Measurements from ENCODE around the gene GFAP.

GFAP gene

GRCh38 chr17:44894642-44895041 lies 20.7 kb downstream of the GFAP start:
- DNase-seq = no peak

DNA sequence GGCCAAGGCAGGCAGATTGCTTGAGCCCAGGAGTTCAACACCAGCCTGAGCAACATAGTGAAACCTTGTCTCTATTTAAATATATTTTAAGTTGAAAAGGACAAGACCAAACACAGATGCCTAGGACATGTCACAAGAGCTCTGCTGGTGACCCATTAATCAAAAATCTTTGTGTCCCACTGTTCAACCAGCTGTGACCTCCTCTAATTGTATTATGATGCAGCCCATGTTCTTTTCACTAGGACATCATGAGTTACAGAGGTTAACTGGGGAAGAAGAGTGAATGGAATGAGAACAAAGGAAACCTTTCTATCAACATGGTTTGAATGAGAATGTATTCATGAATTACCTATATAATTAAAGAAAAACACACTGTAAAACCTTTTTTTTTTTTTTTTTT lies 23.1 kb downstream of the GFAP start:
- DNase-seq = no peak

- no peak for DNase-seq
Observed at GRCh38 chr17:44889003-44889402, 26.3 kb downstream of the GFAP start.

- DNase-seq = no peak
Observed at GRCh38 chr17:44887971-44888954, 27.0 kb downstream of the GFAP start.

- no peak for DNase-seq
Observed at GRCh38 chr17:44887016-44887415, 28.3 kb downstream of the GFAP start.

- no peak for DNase-seq
Observed at GRCh38 chr17:44884941-44885340, 30.4 kb downstream of the GFAP start.

GRCh38 chr17:44881145-44881544 lies 34.2 kb downstream of the GFAP start:
- DNase-seq = no peak

DNA sequence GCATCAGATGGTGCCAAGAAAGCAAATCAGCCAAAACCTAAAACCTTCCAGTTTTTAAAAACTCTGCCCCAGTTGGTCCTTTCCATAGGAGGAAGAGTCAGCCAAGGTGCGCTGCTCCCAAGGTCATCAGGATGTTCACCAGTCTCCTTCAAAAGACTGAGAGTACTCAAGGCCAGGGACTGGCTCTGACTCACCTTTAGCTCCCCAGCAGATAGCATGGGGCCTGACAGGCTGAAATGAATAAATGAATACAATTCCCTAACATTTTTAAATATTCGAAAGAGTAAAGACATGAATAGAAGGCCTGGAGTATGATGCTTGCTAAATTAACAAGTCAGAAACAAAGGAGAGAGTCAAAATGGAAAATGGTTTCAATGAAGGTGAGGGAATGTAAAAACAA lies 35.2 kb downstream of the GFAP start:
- no peak for DNase-seq

GRCh38 chr17:44879376-44879775 lies 35.9 kb downstream of the GFAP start:
- DNase-seq = no peak

- peak; percentile 71 for DNase-seq
Observed at GRCh38 chr17:44878627-44879221, 36.6 kb downstream of the GFAP start.

DNA sequence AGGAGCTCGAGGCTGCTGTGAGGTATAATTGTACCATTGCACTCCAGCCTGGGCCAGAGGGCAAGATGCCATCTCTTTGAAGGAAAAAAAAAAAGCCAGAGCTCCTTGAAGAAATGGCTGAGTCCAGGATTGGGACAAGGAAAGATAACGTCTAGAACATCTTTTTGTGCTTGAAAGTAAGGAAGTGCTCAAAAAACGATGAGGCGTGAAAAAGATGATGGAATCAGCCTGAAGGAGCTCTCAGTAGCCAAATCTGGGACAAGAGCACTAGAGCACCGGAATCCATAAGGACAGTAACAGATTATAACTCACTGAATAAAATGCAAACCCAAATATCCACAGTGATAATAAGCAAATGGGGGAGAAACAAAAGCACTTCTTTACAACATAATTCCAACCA lies 38.2 kb downstream of the GFAP start:
- DNase-seq = no peak

GRCh38 chr17:44875761-44876160 lies 39.5 kb downstream of the GFAP start:
- DNase-seq = no peak

DNA sequence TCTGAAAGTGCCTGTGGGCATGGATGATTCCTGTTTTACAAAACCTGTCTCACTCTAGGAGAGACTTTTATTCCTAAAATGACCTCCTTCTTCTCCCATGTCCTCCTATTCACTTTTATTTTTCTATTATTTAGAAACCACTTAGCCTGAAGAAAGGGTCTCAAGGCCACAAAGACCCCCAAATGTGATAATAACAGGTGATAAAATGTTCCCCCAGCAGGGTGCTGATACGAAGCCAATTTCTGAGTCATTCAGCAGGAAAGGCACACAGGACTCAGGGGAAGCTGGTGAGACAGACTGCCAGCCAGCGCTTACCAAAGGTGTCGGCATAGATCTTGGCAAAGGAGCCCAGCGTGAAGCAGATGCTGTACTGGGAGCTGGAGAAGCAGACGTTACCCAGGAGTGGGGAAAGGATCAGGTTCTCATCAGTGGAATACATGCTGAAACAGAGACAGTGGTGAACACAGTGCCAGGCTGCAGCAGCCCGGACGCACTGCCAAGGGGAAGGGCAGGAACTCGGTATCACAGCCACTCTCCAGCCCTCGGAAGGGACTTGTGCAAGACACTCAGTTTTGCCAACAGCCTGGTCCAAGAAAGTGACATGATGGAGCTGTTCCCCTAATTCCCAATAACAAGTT lies 43.0 kb downstream of the GFAP start:
- peak; percentile 76 for DNase-seq

DNA sequence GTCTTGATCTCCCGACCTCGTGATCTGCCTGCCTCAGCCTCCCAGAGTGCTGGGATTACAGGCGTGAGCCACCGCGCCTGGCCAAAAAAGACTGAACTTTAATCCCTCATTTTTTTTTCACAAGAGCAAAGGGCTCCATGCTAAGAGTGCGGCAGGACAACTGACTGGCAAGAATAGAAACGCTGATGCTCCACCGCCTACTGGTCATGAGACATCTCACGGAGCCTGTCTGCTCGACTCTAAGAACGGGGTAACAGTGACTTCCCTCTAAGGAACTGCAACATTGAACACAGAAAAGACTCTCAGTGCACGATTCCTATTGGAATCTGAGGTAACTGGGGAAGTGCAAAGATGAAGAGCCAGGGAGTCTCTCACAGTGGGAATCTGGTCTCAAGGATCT lies 43.7 kb downstream of the GFAP start:
- DNase-seq = no peak

GRCh38 chr17:44867841-44868240 lies 47.5 kb downstream of the GFAP start:
- no peak for DNase-seq

- DNase-seq = no peak
Observed at GRCh38 chr17:44865931-44866330, 49.4 kb downstream of the GFAP start.

GRCh38 chr17:44865231-44865660 lies 50.1 kb downstream of the GFAP start:
- DNase-seq = peak; percentile 84

GRCh38 chr17:44864831-44865230 lies 50.5 kb downstream of the GFAP start:
- no peak for DNase-seq

GRCh38 chr17:44863061-44863918 lies 52.0 kb downstream of the GFAP start:
- DNase-seq = no peak

GRCh38 chr17:44862278-44862914 lies 52.9 kb downstream of the GFAP start:
- DNase-seq = no peak

- no peak for DNase-seq
Observed at GRCh38 chr17:44859701-44860100, 55.6 kb downstream of the GFAP start.

DNA sequence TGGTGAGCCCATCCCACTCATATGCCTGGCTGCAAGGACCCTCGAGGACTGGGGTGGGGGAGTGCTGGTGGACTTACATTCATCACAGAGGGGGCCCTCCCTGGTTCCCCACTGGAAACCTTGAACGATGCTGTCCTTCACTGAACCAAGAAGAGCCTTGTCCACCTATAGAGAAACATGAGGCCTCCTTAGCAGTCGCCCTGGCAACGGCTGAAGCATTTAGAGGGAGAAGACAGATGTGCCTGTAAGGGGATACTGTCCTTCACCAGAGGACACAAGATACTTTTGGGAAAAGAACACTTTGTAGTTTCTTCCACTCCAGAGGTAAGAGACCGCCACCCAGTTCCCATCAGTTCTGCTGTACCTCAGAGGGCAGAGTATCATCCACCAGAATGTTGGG lies 61.1 kb downstream of the GFAP start:
- DNase-seq = no peak

All from NCI-H1694 (cell line).